NCI-H2107 treated with DMSO at 0.1 percent for 48 hours (cell line): ENCODE data around the gene NR1H2.
"Not testable (repeated sequence)": the region's sequence is repeated elsewhere in the genome, so short reads cannot be mapped to it uniquely, and the experiment has no call there.

Experiments used
- DNase-seq: peaks from one replicate; lab custom pipeline; 2025; ENCODE audit not compliant: unreplicated experiment; lab: John Stamatoyannopoulos, UW

Gene NR1H2

DNA sequence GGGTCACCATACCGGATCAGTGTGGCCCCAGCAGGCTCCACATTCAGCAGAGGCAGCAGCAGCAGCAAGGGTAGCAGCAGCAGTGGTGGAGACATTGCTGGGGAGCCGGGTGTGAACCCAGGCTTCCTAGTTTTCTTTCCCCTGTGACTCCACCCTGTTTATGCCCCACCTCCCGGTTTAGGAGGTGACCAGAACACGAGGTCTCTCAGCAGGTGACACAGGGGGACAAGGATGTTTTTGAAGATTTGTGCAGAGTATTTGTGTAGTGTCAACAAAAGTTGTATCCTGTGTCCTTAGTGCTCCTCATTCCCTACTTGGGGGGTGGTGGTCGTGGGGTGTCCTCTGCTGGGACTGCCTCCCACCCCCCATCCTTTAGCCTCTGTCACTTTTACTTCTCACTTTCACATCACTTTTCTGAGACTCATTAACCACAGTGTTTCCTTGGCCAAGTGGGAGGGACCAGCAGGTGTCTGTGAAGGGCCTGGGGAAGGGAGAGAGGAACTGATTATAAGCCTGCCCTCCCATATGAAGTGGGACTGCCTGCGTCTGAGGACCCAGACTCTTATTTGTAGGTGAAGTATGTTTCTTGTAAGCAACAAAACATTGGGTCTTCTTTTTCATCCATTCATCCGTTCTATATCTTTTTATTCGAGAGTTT, 31.5 kb upstream of the NR1H2 start:
- DNase-seq, result no peak

DNA sequence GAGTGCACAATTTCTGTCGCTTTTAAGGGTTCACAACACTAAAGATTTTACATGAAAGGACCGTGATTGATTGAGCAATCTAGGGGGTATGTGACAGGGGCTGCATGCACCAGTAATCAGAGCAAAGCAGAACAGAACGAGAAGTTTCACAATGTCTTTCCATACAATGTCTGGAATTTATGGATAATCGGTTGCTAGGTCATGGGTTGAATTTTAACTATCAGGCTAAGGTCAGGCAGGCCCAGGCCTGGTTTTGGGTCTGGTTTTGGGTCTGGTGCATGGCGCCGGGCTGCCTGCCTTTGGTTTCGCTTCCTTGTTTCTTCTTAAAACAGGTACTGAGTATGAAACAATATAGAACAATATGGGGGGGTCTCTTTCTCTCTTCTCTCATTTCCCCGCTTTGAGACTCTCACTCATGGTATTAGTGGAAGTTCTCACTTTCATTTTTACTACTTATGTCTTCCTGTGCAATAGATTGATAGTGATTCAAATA, 29.1 kb upstream of the NR1H2 start:
- not testable (repeated sequence) for DNase-seq

DNA sequence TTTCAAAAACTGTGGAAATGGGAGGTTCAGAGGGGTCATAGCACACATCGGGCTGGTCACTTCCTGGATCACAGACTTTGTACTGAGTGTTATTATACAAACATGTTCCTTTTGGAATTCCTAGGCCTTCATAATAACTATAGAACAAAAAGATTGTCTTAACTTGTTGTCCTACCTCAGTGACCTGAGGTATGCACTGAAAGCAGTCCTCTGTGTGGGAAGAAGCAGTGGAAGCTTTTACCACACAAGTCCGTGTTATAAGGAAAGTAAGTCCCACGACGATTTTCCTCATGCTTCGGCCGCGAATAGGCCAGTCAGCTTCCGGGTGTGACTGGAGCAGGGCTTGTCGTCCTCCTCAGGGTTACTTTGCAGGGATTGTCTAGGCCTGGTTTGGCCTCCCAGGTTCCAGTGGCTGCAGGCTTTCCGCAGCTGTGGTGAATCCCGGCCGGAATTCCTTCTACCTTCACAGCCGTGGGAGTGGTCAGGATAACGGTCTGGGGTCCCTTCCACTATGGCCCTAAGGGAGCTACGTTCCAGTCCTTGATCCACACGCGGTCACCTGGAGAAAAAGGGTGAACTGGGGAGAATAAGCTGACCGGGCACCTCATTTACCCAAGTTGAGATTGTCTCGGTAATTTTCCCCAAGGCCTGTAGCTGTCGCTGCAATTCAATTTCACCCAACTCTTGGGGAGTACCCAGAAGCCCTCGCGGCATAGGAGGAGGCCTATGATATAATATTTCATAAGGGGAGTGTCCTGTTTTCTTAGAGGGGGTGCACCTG, 26.8 kb upstream of the NR1H2 start:
- DNase-seq, result no peak

DNA sequence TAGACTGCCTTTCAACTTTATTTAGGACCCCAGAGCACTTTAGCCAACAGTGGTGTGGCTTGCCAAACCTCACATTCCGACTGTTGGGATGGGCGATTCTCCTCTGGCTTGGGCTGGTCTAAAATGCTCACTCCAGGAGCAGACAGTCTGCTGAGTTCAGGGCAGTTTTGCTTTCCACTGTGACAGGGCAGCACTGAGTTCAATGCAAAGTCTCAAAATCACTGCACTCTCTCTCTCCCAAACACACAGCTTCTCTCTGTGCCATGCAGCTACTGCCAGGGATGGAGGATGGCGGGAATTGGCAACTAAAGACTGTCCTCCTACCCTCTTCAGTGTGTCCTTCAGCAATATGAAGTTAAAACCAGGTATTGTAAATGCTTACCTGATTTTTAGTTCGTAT, 24.0 kb upstream of the NR1H2 start:
- DNase-seq, result no peak

DNA sequence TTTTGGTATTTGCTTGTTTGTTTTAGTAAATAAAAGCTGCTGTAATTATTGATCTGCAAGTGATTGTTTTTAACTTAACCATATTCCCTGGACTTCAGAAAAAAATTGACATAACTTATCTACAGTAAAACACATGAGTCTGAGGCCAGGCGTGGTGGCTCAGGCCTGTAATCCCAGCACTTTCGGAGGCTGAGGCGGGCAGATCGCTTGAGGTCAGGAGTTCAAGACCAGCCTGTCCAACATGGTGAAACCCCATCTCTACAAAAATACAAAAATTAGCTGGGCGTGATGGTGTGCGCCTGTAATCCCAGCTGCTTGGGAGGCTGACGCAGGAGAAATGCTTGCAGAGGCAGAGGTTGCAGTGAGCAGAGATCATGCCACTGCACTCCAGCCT, 22.8 kb upstream of the NR1H2 start:
- not testable (repeated sequence) for DNase-seq

DNA sequence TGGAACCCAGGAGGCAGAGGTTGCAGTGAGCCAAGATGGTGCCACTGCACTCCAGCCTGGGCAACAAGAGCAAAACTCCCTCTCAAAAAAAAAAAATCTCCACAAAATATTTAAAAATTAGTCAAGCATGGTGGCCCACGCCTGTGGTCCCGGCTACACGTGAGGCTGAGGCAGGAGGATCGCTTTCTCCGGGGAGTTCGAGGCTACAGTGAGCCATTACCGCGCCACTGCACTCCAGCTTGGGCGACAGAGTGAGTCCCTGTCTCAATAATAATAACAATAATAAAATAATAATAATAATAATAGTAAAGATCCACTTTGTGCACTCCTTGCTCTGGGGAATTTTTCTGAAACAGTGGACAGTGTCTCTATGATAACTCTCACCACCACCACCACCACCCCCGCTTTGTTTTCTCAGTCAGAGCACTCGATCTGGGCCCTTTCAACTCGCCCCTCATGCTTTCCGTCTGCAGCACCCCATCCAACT, 19.5 kb upstream of the NR1H2 start:
- no peak for DNase-seq

DNA sequence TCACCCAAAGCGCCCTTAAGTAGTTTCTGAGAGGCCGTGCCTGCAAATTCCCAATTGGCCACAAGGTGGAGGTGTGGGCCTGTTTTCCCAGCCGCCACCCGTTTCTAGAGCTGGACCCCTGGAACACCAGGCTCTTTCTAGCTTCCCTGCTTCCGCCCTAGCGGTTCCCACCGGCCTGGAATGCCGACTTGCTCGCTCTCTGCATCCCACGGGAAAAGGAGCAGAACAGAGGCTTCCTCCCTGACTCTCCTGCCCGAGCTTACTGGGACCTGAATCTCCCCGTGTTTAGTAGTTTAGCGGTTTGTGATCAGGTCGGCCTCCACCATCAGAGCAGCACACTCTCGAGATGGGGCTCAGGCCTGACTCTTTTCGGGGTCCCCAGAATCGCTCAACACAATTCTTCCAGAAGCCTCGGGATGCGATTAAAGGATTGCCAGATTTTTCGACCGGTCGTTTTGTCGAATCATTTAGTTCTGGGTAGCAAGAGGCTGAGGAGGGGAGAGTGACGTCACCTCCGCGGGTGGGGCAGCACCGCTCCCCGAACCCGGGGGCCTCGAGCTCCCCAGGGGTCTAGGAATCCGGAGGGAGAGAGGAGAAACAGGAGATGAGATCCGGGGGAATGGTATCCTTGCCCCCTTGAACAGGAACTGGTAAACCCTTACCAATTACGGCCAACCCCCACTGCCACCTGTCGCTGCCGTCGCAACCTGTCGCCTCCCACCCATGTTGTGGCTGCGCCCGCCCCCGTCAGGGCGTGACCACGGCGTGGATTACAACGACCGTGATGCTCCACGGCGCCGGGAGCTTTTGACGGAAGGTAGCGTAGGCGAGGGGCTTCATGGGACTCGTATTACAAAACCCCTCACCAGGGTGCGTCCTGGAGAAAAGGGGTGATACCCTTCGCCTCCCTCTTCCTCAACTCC, 18.8 kb upstream of the NR1H2 start:
- DNase-seq, result peak; percentile 17

DNA sequence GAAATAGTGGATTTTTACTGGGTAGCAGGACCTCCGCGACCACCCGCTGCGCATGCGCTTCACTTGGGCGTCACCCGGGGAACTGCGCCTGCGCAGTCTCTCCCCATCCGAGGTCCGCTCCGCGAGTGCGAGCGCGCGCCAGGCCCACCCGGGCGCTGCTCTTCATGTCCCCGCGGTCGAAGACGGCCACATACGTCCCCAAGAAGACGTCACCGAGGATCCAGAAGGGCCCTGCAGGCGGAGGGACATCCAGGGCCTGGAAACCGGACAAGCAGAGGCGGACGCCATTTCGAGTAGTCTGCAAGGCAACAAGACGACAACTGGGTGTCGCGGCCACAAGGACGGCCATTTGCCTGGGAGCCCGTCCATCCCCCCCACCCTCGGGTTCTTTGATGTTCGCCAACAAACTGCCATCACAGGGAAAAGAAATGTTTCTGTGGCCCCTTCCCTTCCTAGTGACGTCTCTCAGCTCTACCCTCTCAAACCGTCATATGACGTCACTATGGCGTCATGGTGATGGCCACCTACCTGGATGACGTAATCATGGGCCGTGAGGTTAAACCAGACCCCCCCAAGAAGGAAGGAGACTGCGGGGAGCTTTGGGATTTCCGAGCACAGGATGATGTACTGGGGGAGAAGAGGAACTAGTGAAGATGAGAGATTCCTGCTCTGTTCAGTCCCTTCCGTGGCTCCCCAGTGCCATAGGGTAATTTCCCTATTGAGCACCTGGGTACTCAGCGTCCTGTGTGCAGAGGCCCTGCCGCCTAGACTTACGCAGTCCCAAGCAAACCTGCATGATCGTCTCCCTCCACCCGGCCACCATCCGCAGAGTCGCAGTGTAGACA, 17.6 kb upstream of the NR1H2 start:
- DNase-seq, result no peak

DNA sequence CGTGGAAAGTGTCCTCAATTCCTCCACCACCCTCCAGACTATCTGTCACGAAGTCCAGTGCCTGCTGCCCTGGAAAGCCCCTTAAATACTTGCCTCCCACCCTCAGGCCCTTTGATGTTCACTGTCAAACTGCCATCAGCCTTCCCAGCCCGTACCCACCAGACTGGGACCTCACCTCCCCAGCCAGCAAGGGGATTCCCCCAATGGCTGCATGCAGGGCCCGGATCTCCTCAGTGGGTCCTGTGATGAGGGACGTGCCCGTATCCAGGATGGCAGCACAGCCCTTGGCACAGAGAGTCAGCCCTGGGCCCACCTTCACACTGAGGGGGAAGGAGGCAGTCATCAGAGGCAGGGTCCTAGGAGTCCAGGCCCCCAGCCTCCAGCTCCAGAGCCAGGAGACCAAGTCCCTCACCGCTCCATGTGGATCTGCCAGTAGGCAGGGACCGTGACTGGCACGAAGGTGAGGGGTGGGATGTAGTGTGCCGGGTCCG, 16.9 kb upstream of the NR1H2 start:
- DNase-seq, result no peak

DNA sequence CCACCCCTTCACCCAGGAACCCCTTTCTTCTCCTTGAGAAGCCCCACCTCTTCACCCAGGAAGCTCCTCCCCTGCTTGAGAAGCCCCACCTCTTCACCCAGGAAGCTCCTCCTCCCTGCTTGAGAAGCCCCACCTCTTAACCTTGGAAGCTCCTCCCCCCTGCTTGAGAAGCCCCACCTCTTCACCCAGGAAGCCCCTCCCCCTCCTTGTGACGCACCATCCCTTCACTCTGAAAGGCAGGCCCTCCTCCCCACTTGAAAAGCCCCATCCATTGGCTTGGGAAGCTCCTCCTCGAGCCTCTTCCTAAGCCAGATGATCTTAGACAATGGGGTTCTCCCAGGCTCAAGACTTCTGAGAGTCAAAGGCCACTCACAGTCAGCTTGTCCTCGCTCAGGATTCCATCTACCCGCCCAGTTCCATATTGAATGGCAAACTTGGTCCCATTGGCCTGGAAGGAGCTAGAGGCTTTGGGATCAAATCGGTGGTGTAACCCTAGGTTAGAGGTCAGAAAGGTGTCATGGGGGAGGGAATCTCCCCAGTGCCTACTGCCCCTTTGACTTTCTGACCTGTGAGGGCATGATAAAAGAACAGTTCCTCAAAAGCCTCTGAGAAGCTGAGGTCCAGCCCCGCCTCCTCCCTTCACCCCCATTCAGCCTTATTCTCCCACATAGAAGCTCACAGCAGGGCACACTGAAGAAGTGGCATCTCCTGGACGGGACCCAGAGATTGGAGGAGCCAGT, 14.8 kb upstream of the NR1H2 start:
- no peak for DNase-seq

DNA sequence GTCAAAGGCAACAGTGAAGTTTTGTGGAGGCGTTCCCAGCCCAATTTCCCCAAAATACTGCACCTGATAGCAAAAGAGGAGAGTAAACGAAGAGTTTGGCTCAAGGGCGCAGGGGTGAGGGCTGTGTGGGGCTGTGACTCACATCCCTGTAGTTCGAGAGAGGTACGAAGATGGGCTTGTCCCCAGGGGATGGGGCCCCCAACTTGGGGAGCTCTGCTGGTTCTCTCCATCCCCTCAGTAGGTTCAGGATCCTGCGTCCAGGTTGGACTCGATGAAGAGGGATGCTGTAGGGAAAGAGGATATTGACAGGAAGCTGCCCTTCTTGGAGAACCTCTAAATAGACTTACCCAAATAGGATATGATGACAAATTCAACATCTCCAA, 14.2 kb upstream of the NR1H2 start:
- DNase-seq, result no peak

DNA sequence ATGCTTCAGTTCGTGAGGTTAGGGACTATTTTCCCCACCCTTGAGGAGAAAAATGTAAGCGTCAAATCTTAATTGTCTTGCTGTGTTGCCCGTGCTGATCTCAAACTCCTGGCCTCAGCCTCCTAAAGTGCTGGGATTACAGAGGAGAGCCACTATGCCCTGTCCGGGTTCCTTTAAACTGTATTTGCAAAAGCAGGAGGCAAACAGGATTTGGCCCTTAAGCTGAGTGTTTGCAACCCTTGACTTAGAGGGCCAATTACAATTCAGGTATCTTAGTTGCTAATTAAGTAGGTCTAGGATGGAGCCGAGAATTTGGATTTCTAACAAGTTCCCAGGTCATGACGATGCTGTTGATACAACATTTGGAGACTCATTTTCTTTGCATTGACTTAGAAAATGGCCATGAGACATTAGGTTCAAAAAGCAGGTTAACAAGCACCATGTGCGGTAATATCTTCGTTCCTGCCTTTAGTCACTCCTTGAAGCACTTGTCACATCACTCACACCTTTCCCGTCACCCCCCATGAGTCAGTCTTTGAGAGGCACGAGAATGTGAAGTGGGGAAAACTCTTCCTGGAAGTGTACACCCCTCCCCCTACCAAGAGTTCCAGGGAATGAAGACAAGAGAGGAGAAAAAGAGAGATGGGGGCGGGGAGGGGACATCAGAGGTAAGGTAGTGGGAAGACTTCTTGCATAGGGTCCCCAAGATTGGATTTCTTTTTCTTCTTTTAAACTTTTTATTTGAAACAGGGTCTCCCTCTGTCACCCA, 13.4 kb upstream of the NR1H2 start:
- DNase-seq, result no peak

DNA sequence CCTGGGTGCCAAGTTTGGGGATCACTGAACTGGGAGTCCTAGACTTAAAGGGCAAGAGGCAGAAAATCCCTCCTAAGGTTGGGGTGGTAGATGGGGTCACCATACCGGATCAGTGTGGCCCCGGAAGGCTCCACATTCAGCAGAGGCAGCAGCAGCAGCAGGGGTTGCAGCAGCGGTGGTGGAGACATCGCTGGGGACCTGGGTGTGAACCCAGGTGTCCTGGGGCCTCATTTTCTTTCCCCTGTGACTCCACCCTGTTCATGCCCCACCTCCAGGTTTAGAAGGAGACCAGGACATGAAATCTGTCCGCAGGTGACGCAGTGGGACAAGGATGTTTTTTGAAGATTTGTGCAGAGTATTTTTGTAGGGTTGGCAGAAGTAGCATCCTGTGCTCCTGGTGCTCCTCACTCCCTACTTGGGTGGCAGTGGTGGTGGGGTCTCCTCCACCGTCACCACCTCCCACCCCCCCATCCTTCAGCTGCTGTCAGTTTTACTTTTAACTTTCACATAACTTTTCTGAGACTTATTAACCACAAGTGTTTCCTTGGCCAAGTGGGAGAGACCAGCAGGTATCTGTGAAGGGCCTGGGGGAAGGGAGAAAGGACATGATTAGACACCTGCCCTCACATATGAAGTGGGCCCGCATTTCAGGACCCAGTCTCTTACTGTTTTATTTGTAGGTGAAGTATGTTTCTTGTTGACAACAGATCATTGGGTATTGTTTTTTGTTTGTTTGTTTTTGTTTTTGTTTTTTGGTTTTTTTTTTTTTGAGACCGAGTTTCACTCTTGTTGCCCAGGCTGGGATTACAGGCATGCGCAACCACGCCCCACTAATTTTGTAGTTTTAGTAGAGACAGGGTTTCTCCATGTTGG, 10.6 kb upstream of the NR1H2 start, which contains the start of gene NAPSA:
TSS of gene NAPSA (minus strand) at position 206 of the 873 bp plus-strand sequence. CDS start at position 188, 18 bp downstream.
- DNase-seq, result no peak

DNA sequence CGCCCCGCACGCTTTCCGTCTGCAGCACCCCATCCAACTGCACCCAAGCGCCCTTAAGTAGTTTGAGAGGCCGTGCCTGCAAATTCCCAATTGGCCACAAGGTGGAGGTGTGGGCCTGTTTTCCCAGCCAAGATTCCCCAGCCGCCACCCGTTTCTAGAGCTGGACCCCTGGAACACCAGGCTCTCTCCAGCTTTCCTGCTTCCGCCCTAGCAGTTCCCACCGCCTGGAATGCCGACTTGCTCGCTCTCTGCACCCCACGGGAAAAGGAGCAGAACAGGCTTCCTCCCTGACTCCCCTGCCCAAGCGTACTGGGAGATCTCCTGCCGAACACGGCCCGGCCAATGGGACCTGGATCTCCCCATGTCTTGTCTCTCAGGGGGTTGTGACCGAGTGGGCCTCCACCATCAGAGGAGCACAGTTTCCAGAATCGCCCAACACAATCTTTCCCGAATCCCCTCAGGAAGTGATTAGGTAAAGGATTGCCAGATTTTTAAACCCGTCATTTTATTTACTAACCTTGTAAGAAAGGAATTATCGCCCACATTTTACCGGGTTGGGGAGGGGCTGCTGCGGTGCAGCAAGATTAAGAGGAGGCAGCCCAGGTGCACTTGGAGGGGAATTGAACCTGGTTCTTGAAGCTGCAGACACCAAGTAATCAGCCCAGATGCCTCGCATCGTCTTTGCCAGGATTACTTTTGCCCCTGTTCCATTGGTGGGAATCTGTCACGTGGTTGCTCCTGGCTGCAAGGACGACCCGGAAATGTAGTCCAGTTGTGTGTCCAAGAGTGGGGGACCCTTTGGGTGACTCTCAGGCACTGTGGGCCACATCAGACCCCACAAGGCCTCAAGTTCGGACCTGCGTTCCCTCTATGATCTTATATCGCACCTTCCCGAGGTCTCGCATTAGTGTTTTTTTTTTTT, 7.3 kb upstream of the NR1H2 start:
- DNase-seq, result peak; percentile 11

DNA sequence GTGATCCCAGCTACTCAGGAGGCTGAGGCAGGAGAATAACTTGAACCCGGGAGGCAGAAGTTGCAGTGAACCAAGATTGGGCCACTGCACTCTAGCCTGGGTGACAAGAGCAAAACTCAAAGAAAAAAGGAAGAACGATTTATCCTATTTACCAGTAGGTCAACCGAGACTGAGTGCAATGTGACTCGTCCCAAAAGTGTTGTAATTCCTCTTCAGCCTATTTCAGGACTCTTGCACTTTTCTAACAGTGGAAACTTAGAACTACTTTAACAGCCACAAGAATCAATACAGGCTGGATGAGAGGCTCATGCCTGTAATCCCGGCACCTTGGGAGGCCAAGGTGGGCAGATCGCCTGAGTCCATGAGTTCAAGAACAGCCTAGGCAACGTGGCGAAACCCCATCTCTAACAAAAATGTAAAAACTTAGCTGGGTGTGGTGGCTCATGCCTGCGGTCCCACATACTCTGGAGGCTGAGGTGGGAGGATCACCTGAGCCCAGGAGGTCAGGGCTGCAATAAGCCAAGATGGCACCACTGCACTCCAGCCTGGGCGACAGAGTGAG, 4.3 kb upstream of the NR1H2 start:
- DNase-seq, result no peak

DNA sequence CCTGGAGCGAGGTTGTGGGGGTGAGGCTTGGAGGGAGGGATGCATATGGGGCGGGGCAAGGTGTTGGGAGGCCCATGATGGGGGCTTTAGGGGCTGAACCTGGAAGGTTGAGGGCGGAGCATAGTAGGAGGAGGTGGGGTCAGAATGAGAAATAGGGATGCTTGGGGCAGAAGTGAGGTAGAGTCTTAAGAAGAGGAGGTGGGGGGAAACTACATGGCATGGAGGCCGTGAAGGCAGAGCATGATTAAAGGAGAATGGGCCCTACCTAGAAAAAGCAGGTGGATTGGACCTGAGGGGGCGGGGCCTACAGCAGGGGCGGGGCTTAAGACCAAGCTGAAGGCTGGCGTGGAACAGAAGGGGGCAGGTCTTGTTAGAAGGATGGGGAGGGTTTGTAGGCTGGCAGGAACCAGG, 799 bp downstream of the NR1H2 start:
- DNase-seq, result no peak
